Measurements from ENCODE around the gene HSPA1L.
"Not testable (repeated sequence)": the region's sequence is repeated elsewhere in the genome, so short reads cannot be mapped to it uniquely, and the experiment has no call there.

Gene HSPA1L

DNA sequence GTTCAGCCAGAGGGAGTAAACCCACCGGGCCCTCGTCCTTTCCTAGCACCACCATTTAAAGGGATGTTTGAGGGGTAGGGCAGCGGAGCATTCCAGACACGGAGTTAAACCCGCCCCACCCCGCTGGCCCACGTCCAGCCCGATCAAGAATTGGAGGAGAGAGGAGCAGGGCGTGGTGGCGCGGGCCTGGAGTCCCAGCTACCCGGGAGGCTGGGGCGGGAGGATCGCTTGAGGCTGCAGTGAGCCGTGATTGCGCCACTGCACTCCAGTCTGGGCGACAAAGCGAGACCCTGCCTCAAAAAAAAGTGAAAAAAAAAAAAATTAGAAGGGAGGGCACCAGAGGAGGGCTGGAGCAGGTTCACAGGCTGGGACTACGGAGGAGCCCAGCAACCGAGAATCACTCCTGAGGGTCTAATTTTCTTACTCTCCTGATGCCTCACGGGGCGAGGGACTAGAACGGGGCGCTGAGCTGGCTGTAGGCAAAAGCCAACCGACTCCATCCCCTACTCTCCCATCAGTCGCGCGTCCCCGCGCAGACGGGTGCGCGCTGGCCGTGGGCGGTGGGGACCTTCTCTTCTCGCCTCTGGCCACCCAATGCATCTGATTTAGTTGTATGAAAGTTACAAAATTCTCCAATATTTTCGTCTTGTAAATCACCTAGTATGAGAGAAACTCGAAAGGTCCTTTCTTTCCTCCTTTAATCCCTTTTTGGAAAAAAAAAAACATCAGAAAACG, 6.4 kb upstream of the HSPA1L start:
- no peaks in the 10 kb centered on the region for H3K27me3 ChIP-seq (ENCODE audit: control insufficient read depth, insufficient read depth, low read length)
- peak overlapping the region; percentile 94 for H3K4me2 ChIP-seq (ENCODE audit: low read length)
- no peaks in the 10 kb centered on the region for H3K36me3 ChIP-seq (ENCODE audit: insufficient read depth, low read length)
- peak overlapping the region; percentile 79 for H3K4me3 ChIP-seq (ENCODE audit: low read length)
- peaks cover 34% of the 10 kb centered on the region for H3K4me1 ChIP-seq (ENCODE audit: control insufficient read depth, insufficient read depth, low read length)
- H3K9ac ChIP-seq (ENCODE audit: low read depth, low read length) = peak overlapping the region; percentile 92
- no peaks in the 10 kb centered on the region for H3K9me3 ChIP-seq (replicated peaks; ENCODE audit: low read length)

DNA sequence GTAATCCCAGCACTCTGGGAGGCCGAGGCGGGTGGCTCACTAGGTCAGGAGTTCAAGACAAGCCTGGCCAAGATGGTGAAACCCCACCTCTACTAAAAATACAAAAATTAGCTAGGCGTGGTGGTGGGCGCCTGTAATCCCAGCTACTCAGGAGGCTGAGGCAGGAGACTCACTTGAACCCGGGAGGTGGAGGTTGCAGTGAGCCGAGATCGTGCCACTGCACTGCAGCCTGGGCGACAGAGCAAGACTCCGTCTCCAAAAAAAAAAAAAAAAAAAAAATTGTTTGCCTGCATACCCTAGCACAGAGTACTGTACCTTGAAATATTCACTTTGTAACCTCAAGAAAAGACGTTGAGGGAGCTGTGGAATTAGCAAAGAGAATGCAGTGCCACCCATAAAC, 5.3 kb upstream of the HSPA1L start:
- H3K27me3 ChIP-seq (ENCODE audit: control insufficient read depth, insufficient read depth, low read length); H3K9me3 ChIP-seq (replicated peaks; ENCODE audit: low read length); H3K4me2 ChIP-seq (ENCODE audit: low read length); H3K4me3 ChIP-seq (ENCODE audit: low read length); H3K36me3 ChIP-seq (ENCODE audit: insufficient read depth, low read length); H3K9ac ChIP-seq (ENCODE audit: low read depth, low read length): not testable (repeated sequence)
- H3K4me1 ChIP-seq (ENCODE audit: control insufficient read depth, insufficient read depth, low read length) = peaks cover 32% of the 10 kb centered on the region

DNA sequence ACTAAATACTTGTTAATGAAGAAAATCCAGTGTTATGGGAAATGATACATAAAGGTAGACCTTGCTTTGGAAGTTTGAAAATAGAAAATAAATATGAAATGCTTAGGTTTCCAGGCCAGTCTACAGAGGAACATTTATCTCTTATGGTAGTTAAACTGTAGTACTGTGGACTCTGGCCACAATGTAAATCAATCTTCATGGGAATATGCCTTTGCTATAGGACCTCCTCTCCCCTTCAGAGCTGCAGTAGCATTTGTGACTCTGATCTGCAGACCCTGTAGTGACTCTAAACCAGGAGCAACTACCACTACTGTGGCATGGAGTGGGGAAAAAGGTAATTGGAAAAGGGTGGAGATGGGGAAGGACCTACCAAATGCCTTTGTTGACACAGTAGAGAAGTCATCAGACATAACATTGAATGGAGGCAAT, 4.8 kb upstream of the HSPA1L start:
- no peak overlapping the region for H3K4me2 ChIP-seq (ENCODE audit: low read length)
- no peaks in the 10 kb centered on the region for H3K36me3 ChIP-seq (ENCODE audit: insufficient read depth, low read length)
- no peak overlapping the region for H3K9ac ChIP-seq (ENCODE audit: low read depth, low read length)
- no peaks in the 10 kb centered on the region for H3K9me3 ChIP-seq (replicated peaks; ENCODE audit: low read length)
- peaks cover 32% of the 10 kb centered on the region for H3K4me1 ChIP-seq (ENCODE audit: control insufficient read depth, insufficient read depth, low read length)
- H3K4me3 ChIP-seq (ENCODE audit: low read length) = no peak overlapping the region
- no peaks in the 10 kb centered on the region for H3K27me3 ChIP-seq (ENCODE audit: control insufficient read depth, insufficient read depth, low read length)

DNA sequence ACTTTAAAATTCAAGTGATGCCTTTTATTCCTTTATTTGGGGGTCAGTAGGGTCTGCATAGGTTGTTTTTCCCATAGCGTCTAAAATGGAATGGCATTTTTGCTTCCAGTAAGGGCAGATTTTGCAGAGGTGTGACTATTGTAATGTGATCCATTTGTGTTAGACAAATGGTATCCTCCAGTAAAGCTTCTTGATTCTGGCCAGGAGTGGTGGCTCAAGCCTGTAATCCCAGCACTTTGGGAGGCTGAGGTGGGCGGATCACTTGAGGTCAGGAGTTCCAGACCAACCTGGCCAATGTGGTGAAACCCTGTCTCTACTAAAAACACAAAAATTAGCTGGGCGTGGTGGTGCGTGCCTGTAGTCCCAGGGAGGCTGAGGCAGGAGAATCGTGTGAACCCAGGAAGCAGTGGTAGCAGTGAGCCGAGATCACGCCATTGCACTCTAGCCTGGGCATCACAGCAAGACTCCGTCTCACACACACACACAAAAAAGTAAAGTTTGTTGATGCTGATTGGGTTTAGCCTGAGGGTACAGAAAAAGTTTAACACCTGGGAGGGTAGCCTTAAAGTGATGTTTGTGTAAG, 2.9 kb upstream of the HSPA1L start:
- H3K4me3 ChIP-seq (ENCODE audit: low read length) = peak overlapping the region; percentile 67
- H3K9ac ChIP-seq (ENCODE audit: low read depth, low read length); H3K9me3 ChIP-seq (replicated peaks; ENCODE audit: low read length); H3K36me3 ChIP-seq (ENCODE audit: insufficient read depth, low read length); H3K27me3 ChIP-seq (ENCODE audit: control insufficient read depth, insufficient read depth, low read length): not testable (repeated sequence)
- H3K4me2 ChIP-seq (ENCODE audit: low read length) = peak overlapping the region; percentile 85
- H3K4me1 ChIP-seq (ENCODE audit: control insufficient read depth, insufficient read depth, low read length) = peaks cover 38% of the 10 kb centered on the region

DNA sequence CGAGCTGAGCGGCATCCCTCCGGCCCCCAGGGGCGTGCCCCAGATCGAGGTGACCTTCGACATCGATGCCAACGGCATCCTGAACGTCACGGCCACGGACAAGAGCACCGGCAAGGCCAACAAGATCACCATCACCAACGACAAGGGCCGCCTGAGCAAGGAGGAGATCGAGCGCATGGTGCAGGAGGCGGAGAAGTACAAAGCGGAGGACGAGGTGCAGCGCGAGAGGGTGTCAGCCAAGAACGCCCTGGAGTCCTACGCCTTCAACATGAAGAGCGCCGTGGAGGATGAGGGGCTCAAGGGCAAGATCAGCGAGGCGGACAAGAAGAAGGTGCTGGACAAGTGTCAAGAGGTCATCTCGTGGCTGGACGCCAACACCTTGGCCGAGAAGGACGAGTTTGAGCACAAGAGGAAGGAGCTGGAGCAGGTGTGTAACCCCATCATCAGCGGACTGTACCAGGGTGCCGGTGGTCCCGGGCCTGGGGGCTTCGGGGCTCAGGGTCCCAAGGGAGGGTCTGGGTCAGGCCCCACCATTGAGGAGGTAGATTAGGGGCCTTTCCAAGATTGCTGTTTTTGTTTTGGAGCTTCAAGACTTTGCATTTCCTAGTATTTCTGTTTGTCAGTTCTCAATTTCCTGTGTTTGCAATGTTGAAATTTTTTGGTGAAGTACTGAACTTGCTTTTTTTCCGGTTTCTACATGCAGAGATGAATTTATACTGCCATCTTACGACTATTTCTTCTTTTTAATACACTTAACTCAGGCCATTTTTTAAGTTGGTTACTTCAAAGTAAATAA, 2.2 kb upstream of the HSPA1L start:
- Histone ChIP-seq H3K9ac (ENCODE audit: low read depth, low read length) (peak overlapping the region; percentile 28), H3K4me3 (ENCODE audit: low read length) (peak overlapping the region; percentile 67), H3K4me1 (ENCODE audit: control insufficient read depth, insufficient read depth, low read length) (peaks cover 33% of the 10 kb centered on the region), H3K4me2 (ENCODE audit: low read length) (peak overlapping the region; percentile 85)
- H3K9me3 ChIP-seq (replicated peaks; ENCODE audit: low read length); H3K36me3 ChIP-seq (ENCODE audit: insufficient read depth, low read length); H3K27me3 ChIP-seq (ENCODE audit: control insufficient read depth, insufficient read depth, low read length): not testable (repeated sequence)

DNA sequence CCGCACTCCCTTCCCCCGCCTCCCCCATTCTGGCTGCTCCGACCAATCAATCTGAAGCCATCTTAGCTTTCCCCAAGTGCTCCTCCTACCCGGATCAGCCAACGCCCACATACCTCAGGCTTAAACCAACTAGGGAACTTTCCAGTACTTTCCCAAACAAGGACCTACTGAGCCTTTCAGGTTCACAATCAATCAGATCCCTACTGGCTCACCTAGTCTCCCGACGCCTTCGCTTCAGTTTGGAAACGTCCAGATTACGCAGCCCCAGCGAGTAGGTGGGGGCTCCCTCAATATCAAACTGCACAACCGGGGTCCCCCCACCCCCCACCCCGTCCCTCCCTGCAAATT, 432 bp downstream of the HSPA1L start:
- peaks cover 26% of the 10 kb centered on the region for H3K4me1 ChIP-seq (ENCODE audit: control insufficient read depth, insufficient read depth, low read length)
- H3K9ac ChIP-seq (ENCODE audit: low read depth, low read length) = peak overlapping the region; percentile 61
- no peaks in the 10 kb centered on the region for H3K27me3 ChIP-seq (ENCODE audit: control insufficient read depth, insufficient read depth, low read length)
- H3K4me2 ChIP-seq (ENCODE audit: low read length) = peak overlapping the region; percentile 98
- H3K4me3 ChIP-seq (ENCODE audit: low read length) = peak overlapping the region; percentile 85
- no peaks in the 10 kb centered on the region for H3K9me3 ChIP-seq (replicated peaks; ENCODE audit: low read length)
- no peaks in the 10 kb centered on the region for H3K36me3 ChIP-seq (ENCODE audit: insufficient read depth, low read length)

DNA sequence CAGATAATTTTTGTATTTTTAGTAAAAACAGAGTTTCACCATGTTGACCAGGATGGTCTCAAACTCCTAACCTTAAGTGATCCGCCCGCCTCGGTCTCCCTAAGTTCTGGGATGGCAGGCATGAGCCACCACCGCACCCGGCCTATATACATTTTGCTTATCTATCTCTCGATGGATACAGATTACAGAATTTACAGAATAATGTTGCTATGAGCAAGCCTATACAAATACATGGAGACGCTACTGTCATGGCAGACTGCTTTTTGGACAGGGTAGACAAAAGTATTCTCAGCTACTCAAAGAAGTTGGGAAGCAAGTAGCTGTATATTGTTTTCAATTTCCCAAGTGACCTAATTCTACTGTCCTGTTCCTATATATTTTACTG, 1.6 kb downstream of the HSPA1L start:
- Histone ChIP-seq H3K27me3 (ENCODE audit: control insufficient read depth, insufficient read depth, low read length) (no peaks in the 10 kb centered on the region), H3K9me3 (replicated peaks; ENCODE audit: low read length) (no peaks in the 10 kb centered on the region), H3K9ac (ENCODE audit: low read depth, low read length) (peak overlapping the region; percentile 77), H3K4me3 (ENCODE audit: low read length) (no peak overlapping the region), H3K4me1 (ENCODE audit: control insufficient read depth, insufficient read depth, low read length) (peaks cover 21% of the 10 kb centered on the region), H3K4me2 (ENCODE audit: low read length) (peak overlapping the region; percentile 79), H3K36me3 (ENCODE audit: insufficient read depth, low read length) (no peaks in the 10 kb centered on the region)

DNA sequence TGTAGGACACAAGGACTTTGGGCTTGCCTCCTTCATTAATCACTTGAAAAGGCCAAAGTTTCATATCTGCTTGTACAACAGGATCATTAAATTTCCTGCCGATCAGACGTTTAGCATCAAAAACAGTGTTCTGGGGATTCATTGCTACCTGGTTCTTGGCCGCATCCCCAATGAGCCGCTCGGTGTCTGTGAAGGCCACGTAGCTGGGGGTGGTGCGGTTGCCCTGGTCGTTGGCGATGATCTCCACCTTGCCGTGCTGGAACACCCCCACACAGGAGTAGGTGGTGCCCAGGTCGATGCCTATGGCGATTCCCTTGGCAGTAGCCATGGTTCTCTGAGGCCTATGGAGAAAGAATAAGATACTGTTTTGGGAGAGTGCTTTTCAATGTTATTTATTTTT, 3.4 kb downstream of the HSPA1L start:
- Histone ChIP-seq H3K36me3 (ENCODE audit: insufficient read depth, low read length) (no peaks in the 10 kb centered on the region), H3K4me3 (ENCODE audit: low read length) (no peak overlapping the region), H3K9me3 (replicated peaks; ENCODE audit: low read length) (no peaks in the 10 kb centered on the region), H3K27me3 (ENCODE audit: control insufficient read depth, insufficient read depth, low read length) (no peaks in the 10 kb centered on the region), H3K4me2 (ENCODE audit: low read length) (no peak overlapping the region), H3K9ac (ENCODE audit: low read depth, low read length) (no peak overlapping the region), H3K4me1 (ENCODE audit: control insufficient read depth, insufficient read depth, low read length) (peaks cover 13% of the 10 kb centered on the region)

DNA sequence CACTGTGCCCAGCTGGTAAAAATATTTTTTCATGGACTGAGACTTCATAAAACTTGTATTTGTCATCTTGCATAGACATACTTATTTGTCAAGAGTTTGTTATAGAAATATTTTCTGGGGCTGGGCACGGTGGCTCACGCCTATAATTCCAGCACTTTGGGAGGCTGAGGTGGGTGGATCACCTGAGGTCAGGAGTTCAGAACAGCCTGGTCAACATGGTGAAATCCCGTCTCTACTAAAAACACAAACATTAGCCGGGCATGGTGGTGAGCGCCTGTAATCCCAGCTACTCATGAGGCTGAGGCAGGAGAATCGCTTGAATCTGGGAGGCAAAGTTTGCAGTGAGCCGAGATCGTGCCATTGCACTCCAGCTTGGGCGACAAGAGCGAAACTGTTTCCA, 6.5 kb downstream of the HSPA1L start:
- H3K4me1 ChIP-seq (ENCODE audit: control insufficient read depth, insufficient read depth, low read length) = peaks cover 14% of the 10 kb centered on the region
- H3K4me2 ChIP-seq (ENCODE audit: low read length); H3K36me3 ChIP-seq (ENCODE audit: insufficient read depth, low read length); H3K9me3 ChIP-seq (replicated peaks; ENCODE audit: low read length); H3K27me3 ChIP-seq (ENCODE audit: control insufficient read depth, insufficient read depth, low read length); H3K4me3 ChIP-seq (ENCODE audit: low read length); H3K9ac ChIP-seq (ENCODE audit: low read depth, low read length): not testable (repeated sequence)

DNA sequence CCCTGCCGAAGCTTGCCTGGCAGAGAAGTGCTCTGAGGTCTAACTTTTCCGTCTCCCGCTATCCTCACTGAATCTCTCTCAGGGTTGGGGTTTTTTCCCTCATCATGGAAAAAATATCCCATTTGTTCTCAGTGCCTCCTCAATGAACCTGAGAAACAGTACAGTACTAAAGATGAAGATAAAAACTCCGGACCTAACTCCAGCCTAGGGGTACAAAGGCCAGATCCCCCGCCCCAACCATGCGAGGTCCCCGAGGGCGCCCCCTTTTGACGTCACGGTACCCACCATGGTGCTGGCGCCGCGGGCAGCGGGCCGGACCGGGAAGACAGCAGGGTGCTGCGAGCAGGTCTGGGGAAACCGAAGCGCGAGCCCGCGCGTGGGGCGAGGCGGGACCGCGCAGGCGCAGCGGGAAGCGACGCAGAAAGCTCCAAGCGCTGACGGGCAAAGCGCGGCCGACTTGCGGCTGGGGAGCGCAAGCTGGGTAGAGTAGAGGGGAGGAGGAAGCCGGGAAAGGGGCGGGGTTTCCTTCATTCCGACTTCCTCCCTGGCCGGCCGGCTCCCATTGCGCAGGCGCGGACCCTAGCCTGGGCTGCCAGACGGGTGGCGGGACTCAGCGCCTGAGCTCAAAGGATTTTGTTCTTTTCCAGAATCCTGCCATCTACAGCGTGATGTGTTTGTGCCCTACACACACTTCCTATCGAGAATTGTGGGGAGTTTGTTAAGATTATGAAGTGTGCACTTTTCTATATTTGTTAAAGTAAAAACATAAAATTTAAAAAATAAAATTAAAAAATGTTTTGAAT, 8.4 kb downstream of the HSPA1L start, which contains the start of gene LSM2:
LSM2 (minus strand) TSS at position 497 of the 803 bp plus-strand sequence; CDS start at position 288, 209 bp downstream.
- no peaks in the 10 kb centered on the region for H3K9me3 ChIP-seq (replicated peaks; ENCODE audit: low read length)
- peak within 1 kb of the TSS; percentile 99 for H3K4me2 ChIP-seq (ENCODE audit: low read length)
- peak within 1 kb of the TSS; percentile 93 for H3K4me3 ChIP-seq (ENCODE audit: low read length)
- no peaks in the 10 kb centered on the region for H3K27me3 ChIP-seq (ENCODE audit: control insufficient read depth, insufficient read depth, low read length)
- no peaks in the 10 kb centered on the region for H3K36me3 ChIP-seq (ENCODE audit: insufficient read depth, low read length)
- H3K4me1 ChIP-seq (ENCODE audit: control insufficient read depth, insufficient read depth, low read length) = peaks cover 11% of the 10 kb centered on the region
- peak within 1 kb of the TSS; percentile 95 for H3K9ac ChIP-seq (ENCODE audit: low read depth, low read length)

DNA sequence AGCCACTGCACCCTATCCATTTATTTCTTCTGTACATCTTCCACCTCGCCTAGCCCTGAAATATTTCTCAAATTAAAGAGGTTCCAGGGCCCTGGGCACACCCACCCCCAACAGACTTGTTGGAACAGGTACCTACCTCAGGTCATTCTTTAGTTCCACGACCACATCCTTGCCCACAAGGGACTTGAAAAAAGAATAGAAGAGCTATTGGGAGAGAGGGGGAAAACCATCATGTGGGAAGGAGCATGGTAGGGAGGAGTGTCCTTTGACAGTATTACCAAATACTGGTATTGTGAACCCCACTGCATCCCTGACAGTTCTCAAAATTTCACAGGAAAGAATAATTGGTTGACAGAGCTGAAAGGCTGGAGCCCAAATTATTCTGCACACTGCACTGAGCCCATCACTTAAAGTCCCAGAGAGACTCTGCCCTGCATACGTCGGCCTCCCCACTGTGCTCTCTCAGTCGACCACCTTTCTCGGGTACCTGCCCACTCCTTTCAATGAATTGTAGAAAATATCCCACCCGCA, 9.1 kb downstream of the HSPA1L start:
- peak overlapping the region; percentile 99 for H3K4me2 ChIP-seq (ENCODE audit: low read length)
- no peaks in the 10 kb centered on the region for H3K27me3 ChIP-seq (ENCODE audit: control insufficient read depth, insufficient read depth, low read length)
- peaks cover 11% of the 10 kb centered on the region for H3K4me1 ChIP-seq (ENCODE audit: control insufficient read depth, insufficient read depth, low read length)
- peak overlapping the region; percentile 95 for H3K9ac ChIP-seq (ENCODE audit: low read depth, low read length)
- H3K4me3 ChIP-seq (ENCODE audit: low read length) = peak overlapping the region; percentile 93
- H3K9me3 ChIP-seq (replicated peaks; ENCODE audit: low read length) = no peaks in the 10 kb centered on the region
- no peaks in the 10 kb centered on the region for H3K36me3 ChIP-seq (ENCODE audit: insufficient read depth, low read length)

Data from skeletal muscle satellite cell (primary cell).